Measurements from ENCODE around the gene PLOD3.

DNA sequence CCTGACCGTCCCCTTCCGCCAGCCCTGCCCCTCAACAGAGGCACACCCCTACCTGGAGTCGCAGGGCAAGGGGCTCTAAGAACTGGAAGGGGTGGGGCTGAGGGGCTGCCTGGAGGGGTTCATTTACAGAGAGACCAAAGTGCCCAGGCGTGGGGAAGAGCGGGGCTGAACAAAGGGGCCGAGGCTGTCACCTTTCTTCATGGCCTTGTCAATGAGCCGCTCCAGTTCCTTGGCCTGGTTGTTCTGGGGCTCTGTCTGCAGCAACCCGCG lies 22.5 kb upstream of the PLOD3 start:
- TF ChIP-seq, protein P1, sequence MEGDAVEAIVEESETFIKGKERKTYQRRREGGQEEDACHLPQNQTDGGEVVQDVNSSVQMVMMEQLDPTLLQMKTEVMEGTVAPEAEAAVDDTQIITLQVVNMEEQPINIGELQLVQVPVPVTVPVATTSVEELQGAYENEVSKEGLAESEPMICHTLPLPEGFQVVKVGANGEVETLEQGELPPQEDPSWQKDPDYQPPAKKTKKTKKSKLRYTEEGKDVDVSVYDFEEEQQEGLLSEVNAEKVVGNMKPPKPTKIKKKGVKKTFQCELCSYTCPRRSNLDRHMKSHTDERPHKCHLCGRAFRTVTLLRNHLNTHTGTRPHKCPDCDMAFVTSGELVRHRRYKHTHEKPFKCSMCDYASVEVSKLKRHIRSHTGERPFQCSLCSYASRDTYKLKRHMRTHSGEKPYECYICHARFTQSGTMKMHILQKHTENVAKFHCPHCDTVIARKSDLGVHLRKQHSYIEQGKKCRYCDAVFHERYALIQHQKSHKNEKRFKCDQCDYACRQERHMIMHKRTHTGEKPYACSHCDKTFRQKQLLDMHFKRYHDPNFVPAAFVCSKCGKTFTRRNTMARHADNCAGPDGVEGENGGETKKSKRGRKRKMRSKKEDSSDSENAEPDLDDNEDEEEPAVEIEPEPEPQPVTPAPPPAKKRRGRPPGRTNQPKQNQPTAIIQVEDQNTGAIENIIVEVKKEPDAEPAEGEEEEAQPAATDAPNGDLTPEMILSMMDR (IDR thresholded peaks at IDR 0.05; ENCODE audit: control extremely low read depth in 1 of 3, insufficient read depth in 1 of 3, low read depth in 1 of 3, low read length in 3 of 3) = no peak
- no peak for TF ChIP-seq POLR2A (IDR thresholded peaks at IDR 0.05; ENCODE audit: control extremely low read depth in 1 of 2, low read depth in 2 of 2, low read length in 2 of 2)
- no peak for TF ChIP-seq GABPA (IDR thresholded peaks at IDR 0.05; ENCODE audit: borderline replicate concordance, insufficient read depth, low read length)
- TF ChIP-seq RBBP5 (IDR thresholded peaks at IDR 0.05; ENCODE audit: borderline replicate concordance, low read depth, low read length) = no peak
- TF ChIP-seq RFX5 (IDR thresholded peaks at IDR 0.05; ENCODE audit: borderline replicate concordance, low read depth, low read length) = no peak
- no peak for TF ChIP-seq SIN3A (conservative IDR thresholded peaks at IDR 0.05 in 1 of 2, IDR thresholded peaks at IDR 0.05 in 1 of 2; ENCODE audit: low read depth in 1 of 2, low read length in 2 of 2)
- TF ChIP-seq BRCA1 (IDR thresholded peaks at IDR 0.05; ENCODE audit: low read depth, low read length) = no peak
- TF ChIP-seq SIX5 (IDR thresholded peaks at IDR 0.05; ENCODE audit: low read depth, low read length) = no peak
- TF ChIP-seq FOSL1 (IDR thresholded peaks at IDR 0.05; ENCODE audit: insufficient read depth, low read depth, low read length) = no peak
- TF ChIP-seq EZH2 (IDR thresholded peaks at IDR 0.05; ENCODE audit: low read depth, low read length, severe bottlenecking) = no peak
